K562 (cell line): Measurements from ENCODE around the gene SLC25A45. TPM values are rescaled to one million over a fixed set of nuclear protein-coding genes. Genes with fewer than 3 reads are reported as not detected.

Experiments
- CBFA2T2 ChIP-seq: fragments of 450-650 bp; conservative IDR thresholded peaks from 2 replicates; pipeline ENCODE4 v1.6.1; 2017; ENCODE audit warnings: mild to moderate bottlenecking
- E2F3 ChIP-seq: fragments of 250-450 bp; sonication (Bioruptor Pico); IDR thresholded peaks from 2 replicates; pipeline ENCODE4 v1.4.0; 2020; ENCODE audit warnings: mild to moderate bottlenecking
- MYNN ChIP-seq, 2 experiments: sonication (generic); formaldehyde crosslinking in 1 of 2; IDR thresholded peaks; 2 replicates each; pipeline versions ENCODE4 v1.5.0 to v1.6.1; 2016 to 2020; ENCODE audit warnings: antibody characterized with exemption in 1 of 2, missing genetic modification reagents in 1 of 2
- PTTG1 ChIP-seq: fragments of 450-650 bp; IDR thresholded peaks from 2 replicates; pipeline ENCODE4 v1.6.1; 2016; ENCODE audit warnings: low read depth, mild to moderate bottlenecking, missing genetic modification characterization, missing compliant biosample characterization
- ZNF407 ChIP-seq: fragments of 450-650 bp; IDR thresholded peaks from 2 replicates; pipeline ENCODE4 v1.6.1; 2016; ENCODE audit warnings: low read depth
- polyA plus RNA-seq, 8 experiments: library from polyadenylated mRNA; depleted of rRNA in 4 of 8; stranded (reverse) in 5 of 8; unstranded in 3 of 8; fragments of >200 nt; fragmentation: Nextera tagmentation in 2 of 8; fragmentation: Illumina TruSeq in 1 of 8; extraction: Ambion mirVana in 2 of 8; extraction: Trizol in 1 of 8; gene quantifications; 2 replicates each; pipeline versions ENCODE4 v1.2.1 to v1.2.3, GENCODE V29; 2011 to 2014; ENCODE audit warnings: inconsistent platforms in 1 of 8, missing spikeins in 1 of 8
- total RNA-seq, 7 experiments: library from RNA; depleted of rRNA in 6 of 7; stranded (reverse); fragments of >200 nt in 6 of 7; fragmentation: Illumina TruSeq in 2 of 7; extraction: Trizol in 2 of 7; gene quantifications; 2 replicates each; pipeline versions ENCODE4 v1.2.1 to v1.2.3, GENCODE V29; 2011 to 2021; ENCODE audit warnings: low replicate concordance in 1 of 7

Gene SLC25A45
- total and polyA plus RNA-seq, 9 of the 15 experiments (the other 6 are each of a cell fraction or from before 2014, with no cell fraction given), result 0.15 to 2.3 (median 0.68) TPM

DNA sequence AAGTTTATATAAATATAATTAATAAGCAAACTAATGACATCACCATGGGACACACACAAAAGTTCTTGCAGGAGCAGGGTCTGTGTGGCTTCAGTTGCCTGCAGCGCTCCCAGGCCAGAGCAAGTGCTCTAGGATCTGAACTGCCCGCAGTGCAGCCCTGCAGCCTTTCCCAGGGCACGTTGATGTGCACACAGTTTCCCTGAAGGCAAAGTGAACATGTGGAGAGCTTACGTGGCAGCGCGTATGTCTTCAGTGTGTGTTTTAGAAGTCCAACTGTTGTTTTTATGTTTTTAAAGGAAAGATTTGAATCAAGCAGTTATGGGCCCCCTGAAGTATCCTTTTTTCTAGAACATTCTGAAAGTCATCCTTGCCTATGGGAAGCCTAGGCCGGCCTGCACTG, 29.1 kb downstream of the SLC25A45 start (continued):
- TF ChIP-seq ZNF407 (no peak), CBFA2T2 (no peak), PTTG1 (tag) (no peak), E2F3 (CRISPR knock-in tag) (no peak), MYNN (IDR thresholded peaks at IDR 0.05) (no peak), MYNN (CRISPR knock-in tag; IDR thresholded peaks at IDR 0.05) (no peak)
- TF ChIP-seq, all 486 proteins: peak for 0
